ENCODE measurements around the gene RNU11.

GRCh38 chr1:28668956-28669723, 20.7 kb downstream of the RNU11 start:
- no peak for TF ChIP-seq ZFX (IDR thresholded peaks at IDR 0.05; ENCODE audit: borderline replicate concordance)
- no peak for TF ChIP-seq CTCF (IDR thresholded peaks at IDR 0.05)

Measured in 22Rv1 (cell line).